ENCODE data around the gene CCDC13. TPM values are rescaled to one million over a fixed set of nuclear protein-coding genes. Genes with fewer than 3 reads are reported as not detected.

The CCDC13 gene
- total and polyA plus RNA-seq, 5 donors from 2014 or later, result 0.15 to 0.33 (median 0.29) TPM; not detected in 1

DNA sequence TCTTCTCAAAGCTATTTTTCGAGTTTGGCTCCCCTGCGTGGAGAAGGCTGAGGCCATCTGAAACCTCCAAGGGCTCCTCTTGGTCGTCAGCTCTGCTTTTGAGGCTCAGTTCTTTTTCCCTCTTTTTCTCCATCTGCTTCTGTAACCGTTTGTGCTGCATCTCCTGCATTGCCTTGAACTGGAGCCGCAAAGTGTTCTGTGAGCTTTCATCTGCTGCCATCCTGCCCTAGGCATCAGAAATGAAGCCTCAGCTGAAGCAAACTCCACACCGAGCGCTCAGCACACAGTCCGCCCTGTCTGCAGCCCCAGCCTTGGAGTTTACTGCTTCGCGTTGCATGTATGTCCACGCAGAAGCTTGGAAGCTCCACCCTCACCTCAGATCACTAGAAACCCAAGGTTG lies 14.9 kb downstream of the CCDC13 start:
- H3K27ac Mint-ChIP-seq, result no peak overlapping the region
- peaks cover 5% of the 10 kb centered on the region for H3K27me3 ChIP-seq (ENCODE audit: control insufficient read depth, insufficient read depth, low read length)
- H3K9me3 Mint-ChIP-seq, result no peaks in the 10 kb centered on the region
- no peaks in the 10 kb centered on the region for H3K36me3 Mint-ChIP-seq
- no peak overlapping the region for H3K4me3 Mint-ChIP-seq
- no peaks in the 10 kb centered on the region for H3K9me3 ChIP-seq (ENCODE audit: control insufficient read depth in 2 of 2, low read length in 2 of 2)
- no peak overlapping the region for H3K27ac ChIP-seq (ENCODE audit: insufficient read depth, low read length, poor library complexity, severe bottlenecking)
- H3K4me1 Mint-ChIP-seq, result peaks cover 0 to 5% (median 3%) of the 10 kb centered on the region in 4 donors
- no peaks in the 10 kb centered on the region for H3K4me1 ChIP-seq (ENCODE audit: control insufficient read depth, insufficient read depth, low read length, poor library complexity, severe bottlenecking)
- ATAC-seq (ENCODE audit: low read depth in 2 of 2) (no peak), DNase-seq (no peak)
- H3K27me3 Mint-ChIP-seq, result peaks cover 19% of the 10 kb centered on the region
- H3K4me3 ChIP-seq (ENCODE audit: low read depth, low read length), result no peak overlapping the region
- no peaks in the 10 kb centered on the region for H3K36me3 ChIP-seq (ENCODE audit: control insufficient read depth, insufficient read depth, low read length)

DNA sequence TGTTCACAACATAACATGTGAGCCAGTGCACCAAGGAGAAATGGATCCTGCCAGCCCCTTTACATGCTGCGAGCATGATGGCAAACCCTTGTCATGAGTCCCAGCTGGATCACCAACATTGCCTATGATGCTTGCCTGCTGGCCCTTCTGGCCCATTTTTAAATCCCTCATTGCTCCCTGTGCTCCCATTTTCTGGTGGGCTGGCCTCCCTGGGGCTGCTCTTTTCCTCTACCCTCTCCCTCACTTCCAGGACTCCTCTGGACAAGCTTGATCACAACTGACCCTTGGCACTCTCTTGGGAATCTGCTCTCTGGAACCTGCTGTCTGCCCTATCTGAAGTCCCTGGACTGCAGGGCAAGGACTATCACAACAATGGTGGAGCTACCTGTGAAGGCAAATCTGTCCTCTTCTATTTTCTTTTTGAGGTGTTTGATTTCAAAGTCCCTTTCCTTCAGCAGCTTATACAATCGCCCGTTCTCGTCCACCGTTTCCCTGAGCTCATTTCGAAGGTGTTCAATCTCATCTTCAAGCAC lies 16.3 kb downstream of the CCDC13 start:
- Histone ChIP-seq H3K27ac (ENCODE audit: insufficient read depth, low read length, poor library complexity, severe bottlenecking) (no peak overlapping the region), H3K27me3 (ENCODE audit: control insufficient read depth, insufficient read depth, low read length) (peaks cover 5% of the 10 kb centered on the region), H3K4me1 (ENCODE audit: control insufficient read depth, insufficient read depth, low read length, poor library complexity, severe bottlenecking) (no peaks in the 10 kb centered on the region), H3K4me3 (ENCODE audit: low read depth, low read length) (no peak overlapping the region), H3K36me3 (ENCODE audit: control insufficient read depth, insufficient read depth, low read length) (no peaks in the 10 kb centered on the region), H3K9me3 (ENCODE audit: control insufficient read depth in 2 of 2, low read length in 2 of 2) (no peaks in the 10 kb centered on the region)
- DNase-seq (no peak), ATAC-seq (ENCODE audit: low read depth in 2 of 2) (no peak)
- peaks cover 0 to 7% (median 3%) of the 10 kb centered on the region in 4 donors for H3K4me1 Mint-ChIP-seq
- H3K4me3 Mint-ChIP-seq, result no peak overlapping the region
- H3K9me3 Mint-ChIP-seq, result no peaks in the 10 kb centered on the region
- H3K27ac Mint-ChIP-seq, result no peak overlapping the region
- H3K36me3 Mint-ChIP-seq, result no peaks in the 10 kb centered on the region
- H3K27me3 Mint-ChIP-seq, result peaks cover 19% of the 10 kb centered on the region

DNA sequence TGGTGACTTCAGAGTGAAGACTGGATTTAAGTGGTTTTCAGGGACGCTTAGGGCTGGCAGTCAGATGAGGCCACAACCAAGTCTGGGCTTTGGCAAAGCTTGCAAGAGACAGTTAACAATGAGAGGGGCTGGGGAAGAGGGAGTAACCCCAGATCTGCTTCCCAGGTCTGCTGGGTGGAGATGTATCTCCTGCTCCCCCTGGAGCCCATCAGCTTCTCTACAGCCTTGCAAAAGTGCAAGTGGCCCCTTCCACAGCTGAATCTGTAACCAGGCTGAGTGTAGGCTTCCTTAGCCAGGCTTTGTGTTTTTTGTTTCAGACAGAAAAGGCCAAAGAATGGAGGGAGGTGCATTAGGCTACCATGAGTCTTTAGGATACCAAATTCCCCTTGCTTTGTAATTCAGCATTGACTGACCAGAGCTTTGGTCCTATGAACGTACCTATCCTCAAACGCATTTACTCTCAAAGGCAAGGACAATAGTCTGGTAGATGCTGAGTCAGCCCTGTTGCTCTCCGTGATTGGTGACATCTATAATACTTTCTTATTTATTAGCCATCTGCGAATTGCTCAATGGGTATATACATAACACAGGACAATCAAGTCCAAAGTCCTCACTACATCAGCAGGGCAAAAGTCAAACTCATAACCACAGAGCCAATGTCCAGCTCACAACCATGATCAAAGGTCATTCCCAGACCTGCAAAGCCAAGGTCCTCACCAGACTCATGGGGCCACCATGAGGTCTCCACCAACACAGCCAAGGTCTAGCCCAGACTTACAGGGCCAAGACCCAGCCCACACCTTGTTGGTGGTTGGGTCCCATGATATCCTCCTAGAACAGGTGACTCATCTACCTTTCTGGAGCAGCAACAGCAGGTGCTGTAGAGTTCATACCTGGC lies 17.1 kb downstream of the CCDC13 start:
- no peaks in the 10 kb centered on the region for H3K36me3 Mint-ChIP-seq
- Histone ChIP-seq H3K4me1 (ENCODE audit: control insufficient read depth, insufficient read depth, low read length, poor library complexity, severe bottlenecking) (no peaks in the 10 kb centered on the region), H3K27ac (ENCODE audit: insufficient read depth, low read length, poor library complexity, severe bottlenecking) (no peak overlapping the region), H3K4me3 (ENCODE audit: low read depth, low read length) (no peak overlapping the region), H3K27me3 (ENCODE audit: control insufficient read depth, insufficient read depth, low read length) (no peaks in the 10 kb centered on the region), H3K36me3 (ENCODE audit: control insufficient read depth, insufficient read depth, low read length) (no peaks in the 10 kb centered on the region), H3K9me3 (ENCODE audit: control insufficient read depth in 2 of 2, low read length in 2 of 2) (no peaks in the 10 kb centered on the region)
- peaks cover 19% of the 10 kb centered on the region for H3K27me3 Mint-ChIP-seq
- DNase-seq, result peak in 1 of 3 donors; percentile 60
- no peak overlapping the region for H3K27ac Mint-ChIP-seq
- H3K9me3 Mint-ChIP-seq, result no peaks in the 10 kb centered on the region
- peaks cover 0 to 7% (median 3%) of the 10 kb centered on the region in 4 donors for H3K4me1 Mint-ChIP-seq
- peak in 1 of 2 donors; percentile 37 for ATAC-seq (ENCODE audit: low read depth in 2 of 2)
- no peak overlapping the region for H3K4me3 Mint-ChIP-seq

DNA sequence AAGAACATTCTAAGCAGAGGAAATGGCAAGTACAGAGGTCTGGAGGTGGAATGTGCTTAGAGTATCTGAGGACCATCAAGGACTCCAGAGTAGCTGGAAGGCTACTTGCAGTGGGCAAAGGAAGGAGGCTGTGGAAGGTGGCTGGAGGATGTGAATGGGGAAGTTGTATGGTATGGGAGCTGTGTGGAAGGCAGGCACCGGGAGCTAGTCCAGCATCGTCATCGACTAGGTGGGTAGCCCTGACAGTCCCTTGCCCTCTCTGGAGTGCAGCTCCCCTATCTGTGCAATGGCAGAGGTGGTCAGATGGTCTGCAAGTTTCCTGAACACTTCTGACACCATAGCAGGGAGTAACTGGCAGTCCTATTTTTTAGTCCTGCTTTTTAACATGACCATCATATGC lies 19.3 kb downstream of the CCDC13 start:
- H3K4me3 ChIP-seq (ENCODE audit: low read depth, low read length), result no peak overlapping the region
- no peak overlapping the region for H3K27ac ChIP-seq (ENCODE audit: insufficient read depth, low read length, poor library complexity, severe bottlenecking)
- Mint-ChIP-seq H3K27me3 (peaks cover 12% of the 10 kb centered on the region), H3K4me3 (no peak overlapping the region), H3K9me3 (no peaks in the 10 kb centered on the region), H3K27ac (peak overlapping the region in 1 of 3 donors; percentile 33), H3K36me3 (no peaks in the 10 kb centered on the region), H3K4me1 (peaks cover 0 to 20% (median 8%) of the 10 kb centered on the region in 4 donors)
- no peak for DNase-seq
- no peaks in the 10 kb centered on the region for H3K36me3 ChIP-seq (ENCODE audit: control insufficient read depth, insufficient read depth, low read length)
- no peak for ATAC-seq (ENCODE audit: low read depth in 2 of 2)
- H3K9me3 ChIP-seq (ENCODE audit: control insufficient read depth in 2 of 2, low read length in 2 of 2), result no peaks in the 10 kb centered on the region
- no peaks in the 10 kb centered on the region for H3K27me3 ChIP-seq (ENCODE audit: control insufficient read depth, insufficient read depth, low read length)
- H3K4me1 ChIP-seq (ENCODE audit: control insufficient read depth, insufficient read depth, low read length, poor library complexity, severe bottlenecking), result no peaks in the 10 kb centered on the region

DNA sequence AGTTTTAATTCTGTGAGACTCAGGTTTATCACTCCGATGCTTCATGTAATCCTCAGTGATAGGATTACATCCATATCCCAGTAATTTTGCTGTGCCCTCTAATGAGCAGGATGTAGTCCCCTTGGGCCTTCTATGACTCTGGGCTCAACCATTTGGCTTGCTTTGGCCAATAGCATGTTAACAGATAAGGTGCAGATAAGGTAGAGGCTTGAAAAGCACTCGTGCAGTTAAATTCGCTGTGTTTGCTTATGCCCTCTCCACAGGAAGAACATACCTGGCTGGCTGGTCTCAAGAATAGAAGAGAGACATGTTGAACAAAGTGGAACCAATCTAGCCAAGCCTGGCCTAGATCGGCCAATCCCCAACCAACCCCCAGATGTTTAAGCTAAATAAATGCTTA lies 20.1 kb downstream of the CCDC13 start:
- DNase-seq (no peak), ATAC-seq (ENCODE audit: low read depth in 2 of 2) (no peak)
- H3K9me3 ChIP-seq (ENCODE audit: control insufficient read depth in 2 of 2, low read length in 2 of 2), result no peaks in the 10 kb centered on the region
- peaks cover 6% of the 10 kb centered on the region for H3K4me1 ChIP-seq (ENCODE audit: control insufficient read depth, insufficient read depth, low read length, poor library complexity, severe bottlenecking)
- Mint-ChIP-seq H3K4me1 (peaks cover 5 to 28% (median 14%) of the 10 kb centered on the region in 4 donors), H3K36me3 (no peaks in the 10 kb centered on the region), H3K9me3 (no peaks in the 10 kb centered on the region), H3K4me3 (no peak overlapping the region), H3K27ac (no peak overlapping the region), H3K27me3 (peaks cover 6% of the 10 kb centered on the region)
- H3K36me3 ChIP-seq (ENCODE audit: control insufficient read depth, insufficient read depth, low read length), result no peaks in the 10 kb centered on the region
- H3K4me3 ChIP-seq (ENCODE audit: low read depth, low read length), result no peak overlapping the region
- H3K27ac ChIP-seq (ENCODE audit: insufficient read depth, low read length, poor library complexity, severe bottlenecking), result no peak overlapping the region
- H3K27me3 ChIP-seq (ENCODE audit: control insufficient read depth, insufficient read depth, low read length), result no peaks in the 10 kb centered on the region

DNA sequence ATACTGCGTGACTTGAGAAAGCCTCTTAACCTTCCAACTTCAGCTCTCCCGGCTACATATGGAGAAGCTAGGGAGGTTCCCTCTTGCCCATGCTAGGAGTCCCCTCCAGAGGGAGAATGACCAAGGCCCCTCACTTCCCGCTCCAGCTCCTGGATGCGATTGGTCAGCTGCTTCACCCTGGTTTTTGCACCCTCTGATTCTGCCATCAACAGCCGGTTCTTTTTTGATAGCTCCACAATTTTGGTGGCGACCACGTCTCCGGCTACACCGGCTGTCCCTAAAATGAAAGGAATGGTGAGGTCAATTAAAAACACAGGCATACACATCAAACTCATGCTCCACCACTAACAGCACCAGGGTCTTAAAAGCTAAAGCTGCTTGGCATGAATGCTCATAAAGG lies 20.6 kb downstream of the CCDC13 start:
- H3K9me3 Mint-ChIP-seq, result no peaks in the 10 kb centered on the region
- H3K4me3 Mint-ChIP-seq, result no peak overlapping the region
- no peak overlapping the region for H3K27ac Mint-ChIP-seq
- H3K9me3 ChIP-seq (ENCODE audit: control insufficient read depth in 2 of 2, low read length in 2 of 2), result no peaks in the 10 kb centered on the region
- no peaks in the 10 kb centered on the region for H3K27me3 ChIP-seq (ENCODE audit: control insufficient read depth, insufficient read depth, low read length)
- no peak for ATAC-seq (ENCODE audit: low read depth in 2 of 2)
- H3K27me3 Mint-ChIP-seq, result peaks cover 6% of the 10 kb centered on the region
- no peaks in the 10 kb centered on the region for H3K36me3 Mint-ChIP-seq
- H3K27ac ChIP-seq (ENCODE audit: insufficient read depth, low read length, poor library complexity, severe bottlenecking), result no peak overlapping the region
- no peaks in the 10 kb centered on the region for H3K36me3 ChIP-seq (ENCODE audit: control insufficient read depth, insufficient read depth, low read length)
- H3K4me1 ChIP-seq (ENCODE audit: control insufficient read depth, insufficient read depth, low read length, poor library complexity, severe bottlenecking), result peaks cover 11% of the 10 kb centered on the region
- DNase-seq, result no peak
- no peak overlapping the region for H3K4me3 ChIP-seq (ENCODE audit: low read depth, low read length)
- H3K4me1 Mint-ChIP-seq, result peaks cover 10 to 33% (median 19%) of the 10 kb centered on the region in 4 donors

DNA sequence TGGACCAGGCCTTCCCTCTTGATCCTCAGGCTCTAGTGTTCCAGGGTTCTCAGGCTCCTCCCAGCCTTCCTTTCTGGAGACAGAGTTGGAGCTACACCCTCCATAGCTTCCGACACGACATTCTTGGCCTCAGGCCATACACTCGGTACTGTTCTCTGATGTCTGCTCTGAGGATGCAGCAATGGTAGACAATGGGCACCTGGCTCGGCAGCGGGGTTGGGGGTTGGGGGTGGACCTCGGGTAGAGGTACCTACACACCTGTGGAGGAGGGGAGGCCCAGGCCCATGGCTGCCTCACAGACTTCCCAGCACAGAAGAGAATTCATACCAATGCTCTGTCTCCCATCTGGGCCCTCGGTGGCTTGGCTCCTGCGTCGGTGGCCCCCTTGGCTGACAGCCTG lies 21.4 kb downstream of the CCDC13 start:
- Histone ChIP-seq H3K27ac (ENCODE audit: insufficient read depth, low read length, poor library complexity, severe bottlenecking) (no peak overlapping the region), H3K9me3 (ENCODE audit: control insufficient read depth in 2 of 2, low read length in 2 of 2) (no peaks in the 10 kb centered on the region), H3K27me3 (ENCODE audit: control insufficient read depth, insufficient read depth, low read length) (no peaks in the 10 kb centered on the region), H3K4me1 (ENCODE audit: control insufficient read depth, insufficient read depth, low read length, poor library complexity, severe bottlenecking) (peaks cover 19% of the 10 kb centered on the region), H3K4me3 (ENCODE audit: low read depth, low read length) (no peak overlapping the region), H3K36me3 (ENCODE audit: control insufficient read depth, insufficient read depth, low read length) (no peaks in the 10 kb centered on the region)
- H3K36me3 Mint-ChIP-seq, result no peaks in the 10 kb centered on the region
- DNase-seq, result no peak
- no peaks in the 10 kb centered on the region for H3K9me3 Mint-ChIP-seq
- no peak for ATAC-seq (ENCODE audit: low read depth in 2 of 2)
- H3K27me3 Mint-ChIP-seq, result peaks cover 6% of the 10 kb centered on the region
- peak overlapping the region in 1 of 3 donors; percentile 35 for H3K27ac Mint-ChIP-seq
- peaks cover 10 to 42% (median 26%) of the 10 kb centered on the region in 4 donors for H3K4me1 Mint-ChIP-seq
- H3K4me3 Mint-ChIP-seq, result no peak overlapping the region

Data from CD4-positive, CD25-positive, alpha-beta regulatory T cell (primary cell).